Measurements from ENCODE around the gene UMAD1.
"Not testable (repeated sequence)": the region's sequence is repeated elsewhere in the genome, so short reads cannot be mapped to it uniquely, and the experiment has no call there.

UMAD1 gene

DNA sequence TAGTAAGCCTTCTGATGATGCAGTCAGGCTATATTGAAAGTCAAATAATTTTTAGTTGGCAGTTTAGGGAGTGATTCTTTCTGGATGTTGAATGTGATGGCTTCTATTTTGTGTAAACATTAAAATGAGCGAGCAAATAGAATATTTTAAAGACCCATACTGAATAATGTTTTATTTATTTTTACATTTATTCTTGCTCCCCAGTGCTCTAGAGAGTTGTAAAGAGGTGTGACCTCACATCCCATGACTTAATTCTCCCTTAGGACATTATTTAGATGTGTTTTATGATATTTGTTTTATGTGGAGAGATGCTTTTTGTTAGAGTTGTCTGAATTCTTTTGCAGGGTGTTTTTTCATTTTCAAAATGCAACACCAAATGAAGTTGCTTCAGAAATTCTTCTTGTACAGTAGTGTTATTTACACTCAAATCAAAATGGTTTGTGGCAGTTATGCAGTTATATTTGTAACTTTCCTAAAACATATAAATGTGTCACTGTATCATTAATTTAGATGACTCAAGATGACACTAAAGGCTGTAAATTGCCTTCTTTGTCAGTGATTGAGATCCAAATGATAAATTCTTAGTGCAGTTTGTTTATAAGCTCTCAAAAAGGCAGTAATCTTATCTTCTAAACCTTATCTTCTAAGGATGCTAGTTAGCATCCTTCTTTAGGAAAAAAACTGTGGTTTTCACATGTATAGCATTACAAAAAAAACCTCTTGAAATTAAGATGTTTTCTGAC lies 12.4 kb downstream of the UMAD1 start:
- no peak for DNase-seq

DNA sequence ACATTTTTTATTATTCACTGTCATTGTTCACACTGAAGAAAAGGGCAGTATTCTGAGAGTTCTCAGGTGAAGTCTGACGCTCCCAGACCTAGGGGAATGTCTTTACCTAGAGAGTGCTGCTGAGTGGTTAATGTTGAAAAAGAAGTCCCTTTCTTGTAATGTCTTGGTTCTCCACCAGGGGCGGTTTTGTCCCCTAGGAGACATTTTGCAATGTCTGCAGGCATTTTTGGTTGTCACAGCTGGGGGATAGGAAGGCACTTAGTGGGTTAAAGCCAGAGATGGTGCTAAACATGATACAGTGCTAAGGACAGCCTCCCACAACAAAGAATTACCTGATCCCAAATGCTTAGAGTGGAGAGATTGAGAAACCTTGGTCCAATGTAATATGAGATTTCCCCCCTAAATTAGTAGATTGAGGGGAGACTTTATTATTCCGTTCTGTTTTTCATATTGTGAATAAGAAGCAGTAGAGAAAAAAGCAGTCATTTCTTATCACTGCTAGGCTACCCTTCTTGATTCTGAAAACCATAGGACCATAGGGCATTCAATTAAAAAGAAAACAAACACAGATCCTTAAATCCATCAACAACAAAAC lies 13.1 kb downstream of the UMAD1 start:
- no peak for DNase-seq

DNA sequence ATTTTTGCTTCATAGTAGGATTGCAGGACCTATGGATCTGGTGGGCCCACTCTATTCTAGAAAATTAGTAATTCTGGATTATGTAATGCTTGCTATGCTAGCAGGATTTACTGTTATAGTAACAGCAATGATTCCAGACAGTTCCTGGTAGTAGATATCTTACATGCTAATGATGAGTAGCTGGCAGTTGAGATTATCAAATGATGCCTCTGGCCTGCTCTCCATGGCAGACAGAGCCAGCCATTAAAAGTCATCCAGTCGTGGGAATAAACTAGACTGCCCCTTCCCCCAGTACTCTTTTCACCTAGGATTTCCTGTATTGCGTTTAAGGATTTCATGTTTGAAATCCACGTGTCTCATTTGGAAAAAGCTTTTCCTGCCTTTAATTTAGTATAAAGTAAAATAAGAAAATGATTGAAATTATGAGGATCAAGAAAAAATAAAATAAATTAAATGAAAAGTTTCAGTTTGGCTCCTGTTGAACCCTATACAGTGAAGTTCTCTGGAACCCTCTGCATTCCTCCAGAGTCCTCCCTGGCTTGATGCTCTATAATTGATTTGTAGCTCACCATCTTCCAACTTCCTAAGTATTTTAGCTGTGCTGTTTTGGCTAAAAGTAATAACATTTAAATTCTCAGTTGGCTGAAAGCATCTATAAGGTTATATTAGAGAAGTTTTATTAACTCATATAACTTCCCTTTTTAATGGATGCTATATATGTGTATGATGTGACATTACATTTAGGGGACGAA lies 14.6 kb downstream of the UMAD1 start:
- DNase-seq = no peak

DNA sequence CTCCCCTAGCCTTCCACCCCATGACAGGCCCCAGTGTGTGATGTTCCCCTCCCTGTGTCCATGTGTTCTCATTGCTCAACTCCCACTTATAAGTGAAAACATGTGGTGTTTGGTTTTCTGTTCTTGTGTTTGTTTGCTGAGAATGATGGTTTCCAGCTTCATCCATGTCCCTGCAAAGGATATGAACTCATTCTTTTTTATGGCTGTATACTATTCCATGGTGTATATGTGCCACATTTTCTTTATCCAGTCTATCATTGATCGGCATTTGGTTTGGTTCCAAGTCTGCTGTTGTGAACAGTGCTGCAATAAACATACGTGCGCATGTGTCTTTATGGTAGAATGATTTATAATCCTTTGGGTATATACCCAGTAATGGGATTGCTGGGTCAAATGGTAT lies 15.9 kb downstream of the UMAD1 start:
- DNase-seq = not testable (repeated sequence)

DNA sequence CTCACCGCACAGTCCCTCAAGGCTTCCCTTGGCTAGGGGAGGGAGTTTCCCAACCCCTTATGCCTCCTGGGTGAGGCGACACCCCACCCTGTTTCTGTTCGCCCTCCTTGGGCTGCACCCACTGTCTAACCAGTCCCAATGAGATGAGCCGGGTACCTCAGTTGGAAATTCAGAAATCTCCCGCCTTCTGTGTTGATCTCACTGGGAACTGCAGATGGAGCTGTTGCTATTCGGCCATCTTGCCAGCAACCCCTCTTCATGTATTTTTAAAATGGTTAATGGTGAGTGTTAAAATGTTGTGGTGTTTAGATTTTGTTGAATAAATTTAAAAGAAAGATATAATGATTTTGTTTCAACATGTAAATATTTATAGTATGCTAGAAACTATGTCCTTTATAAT lies 22.0 kb downstream of the UMAD1 start:
- no peak for DNase-seq

DNA sequence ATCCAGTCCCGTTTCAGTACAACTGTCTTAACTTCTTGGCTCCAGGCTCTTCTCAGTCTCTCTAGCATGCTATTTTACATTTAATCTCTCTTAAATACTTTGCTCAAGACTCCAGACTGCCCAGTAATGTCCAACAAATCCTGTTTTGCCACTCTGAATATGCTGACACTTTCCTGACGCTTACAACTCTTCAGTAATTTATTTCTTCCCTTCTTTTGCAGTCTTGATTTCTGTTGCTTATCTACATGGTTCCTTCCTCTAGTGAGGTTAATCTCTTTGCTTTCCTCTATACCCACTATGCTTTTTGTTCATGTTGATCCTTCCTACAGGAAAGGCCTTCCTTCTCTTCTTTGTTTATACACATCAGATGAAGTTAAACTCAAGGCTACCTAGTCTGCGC lies 23.7 kb downstream of the UMAD1 start:
- no peak for DNase-seq

DNA sequence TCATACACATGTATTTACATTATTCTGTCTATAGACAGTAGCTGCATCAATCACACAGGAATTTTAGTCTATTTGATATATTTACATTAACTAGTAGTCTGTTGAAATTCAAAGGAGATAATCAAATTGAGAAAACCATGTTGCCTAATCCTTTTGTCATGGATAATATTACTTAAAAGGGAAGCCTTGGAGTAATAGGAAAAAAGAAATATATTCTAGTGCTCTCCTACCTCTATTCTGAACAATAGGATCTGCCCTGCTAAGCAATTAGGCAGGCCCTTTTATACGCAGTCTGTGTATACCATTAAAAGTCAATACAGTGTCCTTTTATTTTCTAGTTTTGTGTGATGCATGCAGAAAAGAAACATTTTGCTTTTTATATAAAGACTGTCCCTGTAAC lies 24.5 kb downstream of the UMAD1 start:
- no peak for DNase-seq

DNA sequence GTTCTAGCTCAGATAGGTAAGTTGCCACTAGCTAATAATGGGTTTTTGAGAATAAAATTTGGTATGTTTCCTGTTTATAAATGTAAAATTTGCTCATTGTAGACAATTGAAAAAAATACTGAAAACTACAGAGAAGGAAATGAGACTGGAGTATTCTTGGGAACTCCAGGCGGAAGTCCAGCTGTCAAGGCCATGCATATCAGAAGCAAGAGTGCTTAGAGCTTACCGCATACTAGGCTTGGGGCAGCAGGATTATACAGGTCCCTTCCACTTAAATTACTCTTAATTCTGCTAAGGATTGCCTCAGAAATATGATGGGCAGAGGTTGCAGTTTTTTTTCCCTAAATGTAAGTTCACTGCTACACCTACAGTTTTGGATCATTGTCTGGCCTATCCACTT lies 26.6 kb downstream of the UMAD1 start:
- no peak for DNase-seq

DNA sequence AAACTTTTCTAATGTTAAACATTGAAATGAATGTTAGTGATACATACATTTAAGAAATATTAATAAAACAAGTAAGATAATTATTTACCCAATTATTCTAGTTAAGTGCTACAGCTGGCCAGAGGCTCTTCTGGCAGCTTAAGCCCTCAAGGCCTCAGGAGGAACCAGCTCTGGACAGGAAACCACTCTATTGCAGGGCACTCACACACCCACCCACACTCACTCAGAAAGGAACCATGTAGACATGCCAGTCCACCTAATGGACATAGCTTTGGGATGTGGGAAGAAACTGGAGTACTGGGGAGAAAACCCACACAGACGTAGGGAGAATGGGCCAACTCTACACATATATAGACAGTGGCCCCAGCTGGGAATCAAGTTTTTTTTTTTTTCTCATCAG lies 28.2 kb downstream of the UMAD1 start:
- DNase-seq = no peak

DNA sequence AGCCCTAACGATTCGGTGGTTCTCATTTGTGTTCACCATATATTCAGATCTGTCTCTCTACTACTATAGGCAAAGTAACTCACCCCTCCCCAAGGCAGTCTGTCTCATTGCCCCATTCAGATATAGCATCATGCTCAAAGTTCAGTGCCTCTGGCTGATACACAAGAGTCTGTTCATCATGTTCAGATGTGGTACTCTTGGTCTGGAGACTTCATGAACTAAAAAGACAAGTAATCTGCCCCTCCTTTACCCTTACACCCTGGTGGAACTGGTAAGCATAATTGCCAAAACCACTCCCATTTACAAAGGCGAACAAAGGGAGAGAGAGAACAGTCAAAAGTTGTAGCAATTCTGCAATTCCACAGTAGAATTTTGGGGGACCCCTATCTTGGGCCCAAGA lies 29.9 kb downstream of the UMAD1 start:
- DNase-seq = no peak

DNA sequence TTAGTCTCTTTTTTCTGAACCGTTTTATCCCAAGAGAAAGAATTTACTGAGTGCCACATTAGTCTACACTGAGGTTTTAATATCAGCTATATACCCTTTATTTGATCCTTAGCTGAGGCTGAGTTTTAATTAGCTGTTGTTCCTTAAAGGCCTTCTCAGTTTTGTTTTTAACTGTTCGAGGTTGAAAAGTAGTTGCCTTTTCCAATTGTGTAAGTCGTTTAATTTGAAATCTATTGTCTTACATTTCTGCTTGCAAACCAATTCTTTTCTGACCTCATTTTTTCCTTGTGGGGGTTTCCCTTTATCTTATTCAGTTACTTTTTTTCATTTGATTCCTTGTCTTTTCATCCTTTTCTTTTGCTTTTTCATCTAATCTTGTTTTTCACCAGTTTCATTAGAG lies 30.8 kb downstream of the UMAD1 start:
- no peak for DNase-seq

DNA sequence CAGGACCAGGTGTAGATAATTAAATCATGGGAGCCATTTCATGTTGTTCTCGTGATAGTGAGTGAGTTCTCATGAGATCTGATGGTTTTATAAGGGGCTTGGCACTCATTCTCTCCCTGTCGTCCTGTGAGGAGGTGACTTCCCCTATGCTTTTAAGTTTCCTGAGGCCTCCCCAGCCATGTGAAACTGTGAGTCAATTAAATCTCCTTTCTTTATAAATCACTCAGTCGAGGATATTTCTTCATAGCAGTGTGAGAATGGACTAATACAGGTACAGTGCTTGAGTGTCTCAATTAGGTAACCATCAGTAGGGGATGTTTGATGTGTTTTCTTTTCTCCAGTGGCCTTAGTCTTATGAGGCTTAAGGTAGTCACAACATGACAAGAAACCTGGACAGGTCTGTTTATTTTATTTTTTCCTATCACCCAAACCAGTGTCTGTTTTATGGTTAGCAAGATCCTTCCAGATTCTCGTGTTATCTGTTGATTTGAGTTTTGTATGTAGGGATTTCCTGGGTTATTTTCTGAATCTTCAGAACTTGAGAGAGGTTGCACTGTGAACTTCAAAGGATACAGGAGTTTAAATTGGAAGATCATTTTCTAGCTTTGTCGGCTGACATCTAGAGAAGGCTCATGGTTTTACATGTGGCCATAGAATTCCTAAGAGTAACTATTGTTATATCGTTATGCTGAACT lies 32.1 kb downstream of the UMAD1 start:
- no peak for DNase-seq

DNA sequence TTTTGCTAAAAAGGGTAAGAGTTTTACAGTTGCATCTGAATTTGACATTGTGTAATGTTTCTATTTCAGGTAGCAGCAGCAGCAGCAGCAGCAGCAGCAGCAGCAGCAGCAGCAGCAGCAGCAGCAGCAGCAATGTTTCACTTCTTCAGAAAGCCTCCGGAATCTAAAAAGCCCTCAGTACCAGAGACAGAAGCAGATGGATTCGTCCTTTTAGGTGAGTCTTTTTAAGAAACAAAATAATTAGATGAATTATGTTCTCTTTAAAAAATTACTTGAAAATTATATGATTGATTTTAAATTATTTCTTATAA lies 32.6 kb downstream of the UMAD1 start:
- no peak for DNase-seq

DNA sequence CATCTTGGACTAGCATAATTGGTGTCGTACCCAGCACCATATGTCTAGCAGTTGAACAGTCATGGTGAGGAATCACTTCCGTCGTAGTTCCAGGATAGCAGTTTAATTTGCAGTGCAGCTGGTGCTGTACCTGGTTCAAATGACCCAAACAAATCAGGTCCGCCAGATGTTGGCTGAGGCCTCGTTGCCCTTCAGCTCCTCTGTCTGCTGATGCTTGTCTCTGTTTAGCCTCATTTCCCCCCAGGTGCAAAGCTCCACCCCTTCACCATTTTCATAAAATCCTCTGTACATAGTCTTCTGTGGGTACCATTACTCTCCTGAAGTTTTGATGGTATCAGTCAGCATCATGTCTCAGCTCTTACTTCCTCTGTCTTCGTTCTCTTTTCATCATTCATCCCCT lies 35.1 kb downstream of the UMAD1 start:
- DNase-seq = no peak

DNA sequence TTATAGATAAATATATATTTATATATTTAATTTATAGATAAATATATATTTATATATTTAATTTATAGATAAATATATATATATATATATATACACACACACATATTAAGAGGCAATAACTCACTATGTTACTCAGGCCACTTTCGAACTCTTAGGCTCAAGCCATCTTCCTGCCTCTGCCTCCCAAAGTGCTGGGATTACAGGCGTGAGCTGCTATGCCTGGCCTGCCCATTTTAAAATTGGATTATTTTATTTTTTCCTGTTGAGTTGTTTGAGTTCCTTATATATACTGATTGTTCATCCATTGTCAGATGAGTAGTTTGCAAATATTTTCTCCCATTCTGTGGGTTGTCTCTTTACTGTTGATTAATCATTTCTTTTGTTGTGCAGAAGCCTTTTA lies 39.1 kb downstream of the UMAD1 start:
- DNase-seq = not testable (repeated sequence)

DNA sequence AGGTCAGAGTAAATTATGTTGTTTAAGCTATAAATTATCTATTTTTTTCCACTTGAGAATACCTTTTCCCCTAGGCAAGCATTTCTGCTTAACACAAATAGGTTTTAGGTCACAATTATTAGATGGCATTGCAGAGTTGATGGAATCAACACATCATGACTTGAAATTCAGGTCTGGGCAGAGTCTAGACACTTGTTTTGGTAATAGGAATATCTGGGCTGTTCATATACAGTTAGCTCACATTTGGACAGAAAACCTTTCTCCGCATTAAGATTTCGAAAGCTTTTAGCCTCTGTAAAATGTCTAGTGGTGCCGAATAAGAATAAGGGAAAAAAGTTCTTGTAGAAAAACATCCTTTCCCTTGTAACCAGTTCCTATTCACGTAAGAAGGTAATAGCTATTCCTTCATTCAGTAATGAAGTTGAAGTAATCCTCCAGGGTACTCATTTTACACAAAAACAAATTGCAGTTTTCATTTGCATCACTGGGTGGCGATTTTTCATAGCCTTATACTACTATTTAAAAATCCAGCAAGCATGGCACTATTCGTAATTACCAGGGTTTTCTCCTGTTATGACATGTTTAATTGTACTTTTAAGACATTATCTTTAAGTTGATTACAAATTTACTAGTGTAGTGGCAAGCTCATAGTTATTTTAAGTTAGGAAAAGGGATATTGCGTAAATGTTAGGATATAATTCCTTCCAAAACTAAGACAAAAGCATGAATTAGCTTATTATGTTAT lies 40.8 kb downstream of the UMAD1 start:
- DNase-seq = peak in 16 of 58 donors; percentile 3 to 79 (median 15)

DNA sequence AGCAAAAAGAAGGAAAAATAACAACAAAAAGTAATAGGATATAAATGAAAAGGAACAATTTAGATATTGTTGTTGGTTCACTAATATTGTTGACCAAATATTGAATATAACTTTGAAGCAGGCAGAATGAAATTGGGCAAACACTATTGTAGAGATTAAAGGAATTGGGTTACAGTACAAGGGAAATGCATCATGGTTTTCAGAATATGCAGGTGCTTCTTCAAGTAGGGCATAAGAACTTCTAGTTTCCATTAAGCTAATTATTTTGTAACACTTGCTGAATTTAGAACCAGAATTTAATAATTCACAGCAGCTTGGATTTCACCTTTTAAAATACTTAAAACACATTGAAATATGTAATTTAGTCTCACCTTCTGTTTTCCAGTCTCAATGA lies 41.4 kb downstream of the UMAD1 start:
- no peak for DNase-seq

DNA sequence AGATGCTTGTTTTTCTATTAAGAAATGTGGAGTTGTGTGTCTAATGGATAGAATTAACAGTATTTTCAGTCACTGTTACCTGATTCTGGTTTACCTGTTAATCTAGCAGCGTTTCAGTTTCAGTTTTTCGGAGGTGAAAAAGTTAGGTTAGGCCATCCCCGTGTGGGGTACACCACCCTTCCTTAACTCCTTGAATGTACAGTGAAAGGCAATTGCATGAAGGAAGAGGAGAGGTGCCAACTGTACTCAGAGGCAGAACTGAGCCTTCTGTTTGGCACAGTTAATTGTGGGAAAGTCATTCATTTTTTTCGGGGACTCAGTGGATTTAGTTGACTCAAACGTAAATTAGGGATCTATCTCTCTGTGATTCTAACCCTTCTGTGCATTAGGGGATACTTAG lies 42.3 kb downstream of the UMAD1 start:
- no peak for DNase-seq

DNA sequence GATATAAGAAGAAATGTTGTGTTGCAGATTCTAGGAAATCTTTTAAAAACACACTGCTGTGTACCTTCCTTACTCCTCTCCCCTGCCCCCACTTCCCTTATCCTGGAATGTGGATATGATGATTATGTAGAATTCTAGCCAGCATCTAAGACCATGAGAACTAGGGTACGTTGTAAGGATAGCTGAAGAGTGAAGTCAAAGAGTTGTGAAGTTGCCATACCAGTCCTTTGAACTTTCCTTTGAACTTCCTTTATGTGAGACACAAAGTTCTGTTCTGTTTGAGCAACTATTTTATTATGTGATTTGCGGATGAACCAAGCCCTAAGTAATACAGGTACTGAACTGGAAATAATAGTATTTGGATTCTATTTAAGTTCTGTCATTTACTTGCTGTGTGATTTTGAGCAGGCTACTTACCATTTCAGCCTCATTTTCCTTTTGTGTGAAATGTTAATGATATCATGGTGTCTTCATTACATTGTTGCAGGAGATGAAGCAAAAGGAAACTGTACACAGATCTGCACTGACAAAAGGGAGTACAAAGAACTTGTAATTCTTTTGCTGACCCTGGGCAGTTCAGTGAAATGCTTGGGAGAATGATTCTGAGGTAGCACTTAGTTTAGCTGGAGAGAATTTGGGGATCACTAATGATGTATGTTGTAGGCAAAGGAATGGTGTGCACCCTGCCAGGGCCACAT lies 46.4 kb downstream of the UMAD1 start:
- DNase-seq = no peak

DNA sequence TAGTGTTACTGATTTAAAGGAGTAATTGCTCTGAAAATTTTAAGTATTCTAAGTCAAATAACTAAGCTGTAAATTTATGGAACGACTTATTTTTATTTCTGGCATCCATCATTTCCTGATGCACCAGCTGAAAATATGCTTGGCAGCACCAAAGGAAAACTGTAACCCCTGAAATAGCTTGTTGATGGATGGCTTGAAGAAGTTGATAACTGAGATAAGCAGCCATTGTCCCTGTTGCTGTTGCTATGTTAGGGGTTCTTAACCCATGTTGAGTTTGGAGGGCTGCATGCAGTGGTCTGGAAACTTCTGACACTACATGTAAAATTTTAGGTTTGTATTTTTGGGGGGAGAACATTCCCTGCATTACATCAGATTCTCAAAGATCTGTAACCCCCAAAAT lies 47.2 kb downstream of the UMAD1 start:
- no peak for DNase-seq

DNA sequence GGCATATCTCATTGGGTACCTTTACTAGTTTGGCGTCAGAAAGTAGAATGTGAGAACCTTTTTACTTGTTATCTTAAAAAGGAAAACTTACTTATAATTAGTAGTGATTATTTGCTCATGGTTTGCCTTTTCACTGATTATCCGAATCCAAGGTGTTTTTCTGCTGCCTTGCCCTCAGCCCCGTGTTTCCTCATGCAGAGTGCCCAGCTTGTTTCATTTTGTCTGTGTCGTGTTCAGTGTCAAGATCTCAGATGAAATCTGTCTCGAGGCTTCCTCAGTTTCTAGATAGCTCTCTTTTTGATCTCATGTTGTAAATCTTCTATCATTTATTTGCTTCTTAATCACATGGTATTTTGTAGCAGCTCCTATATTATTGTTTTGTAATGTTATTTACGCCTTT lies 47.8 kb downstream of the UMAD1 start:
- no peak for DNase-seq
